HG03457 (cell line): ENCODE data around the gene CEP250.

Experiments
- ATAC-seq: cut with Tn5 transposase; IDR thresholded peaks from one replicate; pipeline ENCODE4 v1.9.1; 2021; ENCODE audit warnings: moderate number of reproducible peaks; ENCODE audit not compliant: unreplicated experiment

The CEP250 gene, protein sequence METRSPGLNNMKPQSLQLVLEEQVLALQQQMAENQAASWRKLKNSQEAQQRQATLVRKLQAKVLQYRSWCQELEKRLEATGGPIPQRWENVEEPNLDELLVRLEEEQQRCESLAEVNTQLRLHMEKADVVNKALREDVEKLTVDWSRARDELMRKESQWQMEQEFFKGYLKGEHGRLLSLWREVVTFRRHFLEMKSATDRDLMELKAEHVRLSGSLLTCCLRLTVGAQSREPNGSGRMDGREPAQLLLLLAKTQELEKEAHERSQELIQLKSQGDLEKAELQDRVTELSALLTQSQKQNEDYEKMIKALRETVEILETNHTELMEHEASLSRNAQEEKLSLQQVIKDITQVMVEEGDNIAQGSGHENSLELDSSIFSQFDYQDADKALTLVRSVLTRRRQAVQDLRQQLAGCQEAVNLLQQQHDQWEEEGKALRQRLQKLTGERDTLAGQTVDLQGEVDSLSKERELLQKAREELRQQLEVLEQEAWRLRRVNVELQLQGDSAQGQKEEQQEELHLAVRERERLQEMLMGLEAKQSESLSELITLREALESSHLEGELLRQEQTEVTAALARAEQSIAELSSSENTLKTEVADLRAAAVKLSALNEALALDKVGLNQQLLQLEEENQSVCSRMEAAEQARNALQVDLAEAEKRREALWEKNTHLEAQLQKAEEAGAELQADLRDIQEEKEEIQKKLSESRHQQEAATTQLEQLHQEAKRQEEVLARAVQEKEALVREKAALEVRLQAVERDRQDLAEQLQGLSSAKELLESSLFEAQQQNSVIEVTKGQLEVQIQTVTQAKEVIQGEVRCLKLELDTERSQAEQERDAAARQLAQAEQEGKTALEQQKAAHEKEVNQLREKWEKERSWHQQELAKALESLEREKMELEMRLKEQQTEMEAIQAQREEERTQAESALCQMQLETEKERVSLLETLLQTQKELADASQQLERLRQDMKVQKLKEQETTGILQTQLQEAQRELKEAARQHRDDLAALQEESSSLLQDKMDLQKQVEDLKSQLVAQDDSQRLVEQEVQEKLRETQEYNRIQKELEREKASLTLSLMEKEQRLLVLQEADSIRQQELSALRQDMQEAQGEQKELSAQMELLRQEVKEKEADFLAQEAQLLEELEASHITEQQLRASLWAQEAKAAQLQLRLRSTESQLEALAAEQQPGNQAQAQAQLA (N-terminal part only)

DNA sequence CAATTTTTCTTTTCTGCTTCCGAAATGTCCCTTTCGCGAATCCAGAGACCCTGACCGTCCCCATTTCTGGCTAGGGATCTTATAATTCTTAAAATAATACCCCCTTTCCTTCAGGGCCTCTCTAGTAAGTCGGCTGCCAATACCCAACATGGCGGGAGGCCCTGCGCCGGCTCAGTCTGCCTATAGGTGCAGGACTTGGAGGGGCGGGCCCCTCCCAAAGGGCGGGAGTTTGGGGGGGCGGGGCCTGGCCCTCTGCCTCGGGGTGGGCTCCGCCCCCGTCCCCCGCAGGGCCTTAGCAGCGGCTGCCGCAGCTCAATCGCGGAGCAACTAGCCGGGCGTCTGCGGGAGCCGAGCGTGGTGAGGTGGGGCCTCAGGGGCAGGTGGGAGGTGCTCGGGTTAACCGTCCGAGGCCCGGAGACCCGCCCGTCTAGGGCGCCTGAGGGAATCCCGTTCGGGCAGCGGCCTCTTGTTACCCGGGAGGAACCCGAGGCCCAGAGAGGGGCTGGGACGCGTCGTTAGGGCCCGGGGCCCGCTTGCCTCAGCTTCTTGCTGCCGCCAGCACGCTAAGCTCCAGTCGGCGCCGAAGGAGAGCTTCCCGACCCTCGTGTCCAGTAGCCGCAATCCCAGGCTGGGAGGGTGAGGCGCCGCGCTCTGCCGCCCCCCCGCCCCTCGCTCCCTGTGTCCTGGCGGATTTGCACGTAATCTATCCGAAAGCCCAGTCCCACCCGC, at the start of gene CEP250:
TSS of gene CEP250 (plus strand) at position 718 of the 729 bp plus-strand sequence. CDS start 6,770 bp downstream, outside the sequence.
- peak; percentile 69 for ATAC-seq

DNA sequence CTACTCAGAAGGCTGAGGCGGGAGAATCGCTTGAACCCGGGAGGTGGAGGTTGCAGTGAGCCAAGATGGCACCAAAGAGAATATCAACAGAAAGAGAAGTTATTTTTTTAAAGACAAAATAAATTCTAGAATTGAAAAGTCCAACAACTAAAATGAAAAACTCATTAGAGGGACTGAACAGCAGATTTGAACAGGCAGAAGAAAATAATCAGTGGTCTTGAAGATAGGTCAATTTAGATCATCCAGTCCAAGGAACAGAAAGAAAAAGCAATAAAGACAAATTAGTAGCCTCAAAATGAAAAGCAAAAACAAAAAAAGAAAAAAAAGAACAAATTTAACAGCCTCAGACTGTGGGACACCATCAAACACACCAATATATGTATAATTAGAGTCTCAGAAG, 49.6 kb upstream of the CEP250 start:
- ATAC-seq = no peak

DNA sequence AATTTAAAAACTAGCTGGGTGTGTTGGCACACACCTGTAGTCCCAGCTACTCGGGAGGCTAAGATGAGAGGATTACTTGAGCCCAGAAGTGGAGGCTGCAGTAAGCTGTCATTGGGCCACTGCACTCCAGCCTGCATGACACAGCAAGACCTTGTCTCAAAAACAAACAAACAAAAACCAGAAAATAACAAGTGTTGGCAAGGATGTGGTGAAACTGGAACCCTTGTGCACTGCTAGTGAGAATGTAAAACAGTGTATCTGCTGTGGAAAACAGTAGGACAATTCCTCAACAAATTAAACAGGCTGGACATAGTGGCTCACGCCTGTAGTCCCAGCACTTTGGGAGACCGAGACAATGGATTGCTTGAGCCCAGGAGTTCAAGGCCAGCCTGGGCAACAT, 47.1 kb upstream of the CEP250 start:
- no peak for ATAC-seq

DNA sequence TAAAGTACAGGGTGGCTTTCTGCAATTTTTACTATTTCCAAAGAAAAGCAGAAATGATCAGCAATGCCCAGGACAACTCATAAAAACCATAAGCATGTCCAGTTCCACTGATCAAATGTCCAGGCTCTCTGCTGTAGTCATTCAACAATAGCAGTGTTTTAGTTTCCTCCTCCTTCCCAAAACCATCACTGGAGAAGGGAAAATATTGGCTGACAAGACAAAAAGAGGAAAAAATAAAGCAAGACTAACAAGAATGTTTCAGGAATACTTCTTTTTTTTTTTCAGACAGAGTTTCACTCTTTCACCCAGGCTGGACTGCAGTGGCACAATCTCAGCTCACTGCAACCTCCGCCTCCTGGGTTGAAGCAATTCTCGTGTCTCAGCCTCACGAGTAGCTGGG, 45.9 kb upstream of the CEP250 start:
- no peak for ATAC-seq

DNA sequence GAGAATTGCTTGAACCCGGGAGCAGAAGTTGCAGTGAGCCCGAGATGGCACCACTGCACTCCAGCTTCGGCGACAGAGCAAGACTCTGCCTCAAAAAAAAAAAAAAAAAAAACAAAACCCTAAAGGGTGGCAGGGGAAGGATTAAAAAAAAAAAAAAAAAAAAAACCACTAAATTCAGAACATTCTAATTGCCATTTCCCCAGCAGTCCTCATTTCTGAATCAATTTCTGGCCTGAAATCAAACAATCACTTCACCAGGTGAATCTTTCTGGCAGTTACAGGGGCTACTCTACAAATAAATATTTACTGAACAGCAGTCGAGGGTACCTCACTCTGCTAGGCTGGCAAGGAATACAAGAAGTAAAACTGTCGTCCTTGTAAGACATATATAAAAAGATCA, 44.8 kb upstream of the CEP250 start:
- ATAC-seq = no peak

DNA sequence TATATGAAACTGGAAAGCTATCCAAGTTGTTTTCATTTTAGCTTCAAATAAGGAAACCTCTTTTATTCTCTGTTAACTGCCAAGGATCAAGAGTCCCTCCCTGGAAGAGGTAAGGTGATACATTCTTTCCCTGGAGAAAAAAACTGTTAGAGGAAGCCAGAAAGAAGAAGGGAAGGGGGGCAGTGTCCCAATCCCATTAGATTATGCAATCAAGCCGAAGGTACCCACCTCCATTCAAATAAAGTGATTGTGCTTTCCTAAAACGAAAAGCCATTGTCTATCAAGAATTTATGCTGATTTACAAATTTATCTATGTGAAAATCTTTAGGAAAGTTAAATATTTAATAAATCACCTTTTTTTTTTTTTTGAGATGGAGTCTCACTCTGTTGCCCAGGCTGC, 34.1 kb upstream of the CEP250 start:
- no peak for ATAC-seq

DNA sequence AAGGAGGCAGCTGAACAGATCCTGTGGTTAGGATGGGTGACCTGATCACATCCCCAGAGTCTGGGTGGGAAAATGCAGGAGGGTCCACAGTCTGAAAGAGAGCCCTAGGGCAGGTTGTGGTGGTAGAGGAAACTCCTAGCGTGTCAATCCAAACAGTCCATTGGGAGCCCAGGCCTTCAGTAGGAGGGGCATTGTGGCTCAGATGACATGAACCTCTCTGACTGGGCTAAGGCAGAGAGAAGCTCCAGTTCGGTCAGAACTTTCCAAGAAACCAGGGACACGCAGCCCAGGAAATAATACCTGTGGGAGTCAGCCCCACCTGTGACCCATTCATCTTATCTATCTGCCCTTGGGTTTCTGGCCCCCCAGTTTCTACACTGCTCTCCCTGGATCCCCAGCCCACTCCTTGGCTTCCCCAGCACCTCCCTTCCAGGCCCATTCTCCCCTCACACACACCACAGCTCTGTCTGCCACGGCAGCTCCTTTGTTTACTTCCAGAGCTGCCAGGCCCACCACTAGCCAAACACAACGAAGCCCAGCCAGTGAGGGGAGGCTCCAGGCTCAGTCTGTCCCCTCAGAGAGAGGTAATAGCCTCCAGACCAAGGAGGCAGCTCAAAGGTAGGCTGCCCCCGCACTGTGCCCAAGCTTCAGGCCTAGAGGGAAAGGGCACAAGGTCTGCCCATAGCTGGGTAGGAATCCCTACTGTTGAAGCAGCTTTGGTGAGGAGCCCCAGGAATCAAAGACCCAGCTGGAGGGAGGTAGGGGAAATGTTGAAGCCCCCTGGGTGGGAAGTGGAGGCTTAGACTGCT, 23.6 kb upstream of the CEP250 start:
- no peak for ATAC-seq

DNA sequence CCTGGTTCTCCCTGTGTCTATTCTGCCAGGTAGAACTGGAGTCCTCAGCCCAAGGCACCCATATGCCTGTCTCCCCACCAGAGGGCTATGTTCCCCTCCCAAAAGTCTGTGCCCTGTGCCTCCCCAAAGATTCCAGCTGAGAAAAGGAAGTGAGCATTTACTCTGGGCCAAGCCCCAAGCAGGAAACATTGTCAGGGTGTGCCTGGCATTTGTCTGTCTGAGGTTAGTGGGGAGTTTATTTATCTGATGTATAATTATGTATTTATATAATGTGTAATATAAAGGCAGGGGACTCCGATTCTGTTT, 23.0 kb upstream of the CEP250 start:
- no peak for ATAC-seq

DNA sequence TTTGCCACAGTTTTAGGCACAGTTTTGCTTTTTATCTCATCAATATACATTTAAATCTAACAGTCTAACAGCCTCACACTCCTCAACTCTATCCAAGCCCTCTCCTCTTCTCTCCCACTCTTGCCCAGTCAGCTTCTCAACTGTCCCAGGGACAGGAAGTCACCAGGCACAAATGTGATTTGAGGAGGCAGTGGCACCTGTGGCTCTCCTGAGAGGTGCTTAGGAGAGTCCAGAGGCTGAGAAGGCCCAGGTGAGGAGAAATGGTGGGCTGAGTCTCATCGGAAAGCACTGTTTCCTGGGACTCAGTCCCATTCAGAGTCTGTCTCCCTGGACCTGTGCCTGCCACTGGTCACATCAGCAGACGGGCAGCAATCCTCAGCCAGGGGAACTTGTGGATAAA, 22.1 kb upstream of the CEP250 start:
- ATAC-seq = no peak

DNA sequence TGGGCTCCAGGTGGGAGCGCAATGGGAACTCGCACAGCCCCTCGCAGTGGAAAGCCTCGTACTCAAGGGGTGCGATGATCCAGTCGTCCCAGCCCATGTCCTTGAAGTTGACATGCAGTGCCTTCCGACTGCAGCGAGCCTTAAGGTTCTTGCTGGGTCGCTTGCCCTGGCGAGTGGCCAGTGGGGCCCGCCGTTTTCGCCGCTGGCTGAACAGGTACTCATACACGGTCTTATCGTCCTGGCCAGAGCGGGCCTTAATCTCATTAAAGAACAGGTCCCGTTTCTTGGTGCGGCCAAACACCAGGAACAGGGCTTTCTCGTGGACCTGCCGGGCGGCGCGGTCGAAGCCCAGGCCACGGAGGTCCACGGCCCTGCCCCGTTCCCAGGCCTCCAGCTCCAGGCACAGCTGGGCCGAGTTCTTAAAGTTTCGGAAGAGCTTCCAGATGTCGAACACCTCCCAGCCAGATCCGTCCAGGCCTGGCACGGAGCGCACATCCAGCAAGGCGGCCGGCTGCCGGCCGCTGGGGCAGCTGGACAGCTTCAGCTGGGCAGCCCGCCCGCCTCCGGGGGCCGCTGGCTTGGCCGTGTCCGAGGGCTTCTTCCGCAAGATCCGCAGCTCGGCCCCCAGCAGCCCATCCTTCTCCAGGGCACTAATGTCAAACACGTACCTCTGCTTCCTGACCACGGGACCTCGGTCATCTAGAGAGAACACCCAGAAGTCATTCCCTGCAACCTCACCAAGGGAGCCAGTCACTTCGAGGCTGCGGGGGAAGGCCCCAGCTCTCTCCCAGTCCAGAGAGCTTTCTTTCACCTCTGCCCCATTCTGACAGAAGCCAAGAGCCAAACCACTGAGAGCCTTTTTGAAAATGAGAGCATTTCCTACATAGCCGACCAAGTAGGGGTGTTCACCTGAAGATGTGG, 21.1 kb upstream of the CEP250 start:
- no peak for ATAC-seq

DNA sequence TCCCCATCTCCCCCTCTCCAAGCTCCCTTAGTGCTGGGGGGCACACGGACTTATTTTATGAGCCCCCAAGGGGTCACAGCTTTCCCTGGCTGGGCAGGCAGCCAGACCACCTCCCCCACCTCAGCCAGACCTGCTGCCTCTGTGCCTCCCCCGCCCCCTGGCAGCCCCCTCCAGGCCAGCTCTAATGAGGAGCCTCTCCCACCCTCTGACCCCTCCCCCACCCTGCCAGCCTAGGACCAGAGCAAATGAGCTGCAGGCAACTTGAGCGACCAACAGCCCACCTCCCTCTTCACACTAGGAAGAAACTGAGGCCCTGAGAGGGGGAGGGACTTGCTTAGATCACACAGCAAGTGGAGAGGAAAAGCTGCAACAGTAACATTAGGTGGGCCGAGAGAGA, 19.2 kb upstream of the CEP250 start:
- ATAC-seq = no peak

DNA sequence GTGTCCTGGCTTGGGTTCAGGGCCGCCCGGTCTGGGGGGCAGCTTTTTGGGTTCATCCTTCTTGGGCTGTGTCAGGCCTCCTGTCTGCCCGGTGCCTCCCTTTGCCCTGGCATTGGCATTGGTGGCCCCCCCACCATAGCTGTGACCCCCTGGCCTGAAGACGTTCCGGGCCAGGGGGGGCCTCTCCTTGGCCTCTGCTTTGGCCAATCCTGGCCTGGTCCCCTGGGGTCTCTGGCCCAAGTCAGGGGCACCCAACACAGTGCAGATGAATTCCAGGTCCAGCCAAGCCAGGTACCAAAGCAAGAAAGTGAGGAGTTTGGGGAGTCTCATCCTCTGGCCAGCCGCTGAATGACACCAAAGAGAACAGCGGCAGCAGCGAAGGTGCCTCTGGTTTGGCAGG, 17.8 kb upstream of the CEP250 start:
- ATAC-seq = no peak

DNA sequence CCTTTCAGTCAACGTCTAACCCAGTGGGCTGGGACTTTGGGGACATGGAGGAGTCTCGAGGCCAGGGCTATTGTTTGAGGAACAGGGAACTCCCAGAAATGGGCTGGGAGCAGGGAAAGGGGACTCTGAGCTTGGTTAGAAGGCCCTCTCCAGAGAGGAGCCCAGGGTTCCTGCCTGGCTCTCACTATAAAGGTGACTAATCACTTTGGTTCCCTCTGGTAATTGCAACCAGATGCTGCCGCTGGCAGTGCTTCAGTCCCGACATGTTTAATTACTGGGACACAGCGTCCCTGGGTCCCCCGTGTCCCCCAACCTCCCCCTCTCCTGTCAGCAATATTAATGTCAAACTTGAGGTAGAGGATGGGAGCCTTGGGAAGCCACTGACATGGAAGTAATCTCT, 12.4 kb upstream of the CEP250 start:
- ATAC-seq = no peak

DNA sequence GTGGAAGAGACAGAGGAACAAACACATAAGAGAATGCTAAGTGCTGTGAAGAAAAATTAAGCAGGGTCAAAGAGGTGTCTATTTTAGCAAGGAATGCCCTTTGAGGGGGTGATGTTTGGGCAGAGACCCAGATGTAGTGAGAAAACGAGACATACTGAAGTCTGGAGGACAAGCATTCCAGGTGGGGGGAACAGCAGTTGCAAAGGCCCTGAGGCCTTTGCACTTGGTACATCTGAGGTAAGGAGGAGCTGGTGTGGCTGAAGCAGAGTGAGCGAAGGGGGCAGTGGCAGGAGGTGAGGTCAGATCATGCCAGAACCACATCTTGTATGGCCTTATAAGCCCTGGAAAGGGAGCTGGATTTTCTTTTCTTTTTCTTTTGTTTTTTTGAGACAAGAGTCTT, 11.2 kb upstream of the CEP250 start:
- no peak for ATAC-seq

DNA sequence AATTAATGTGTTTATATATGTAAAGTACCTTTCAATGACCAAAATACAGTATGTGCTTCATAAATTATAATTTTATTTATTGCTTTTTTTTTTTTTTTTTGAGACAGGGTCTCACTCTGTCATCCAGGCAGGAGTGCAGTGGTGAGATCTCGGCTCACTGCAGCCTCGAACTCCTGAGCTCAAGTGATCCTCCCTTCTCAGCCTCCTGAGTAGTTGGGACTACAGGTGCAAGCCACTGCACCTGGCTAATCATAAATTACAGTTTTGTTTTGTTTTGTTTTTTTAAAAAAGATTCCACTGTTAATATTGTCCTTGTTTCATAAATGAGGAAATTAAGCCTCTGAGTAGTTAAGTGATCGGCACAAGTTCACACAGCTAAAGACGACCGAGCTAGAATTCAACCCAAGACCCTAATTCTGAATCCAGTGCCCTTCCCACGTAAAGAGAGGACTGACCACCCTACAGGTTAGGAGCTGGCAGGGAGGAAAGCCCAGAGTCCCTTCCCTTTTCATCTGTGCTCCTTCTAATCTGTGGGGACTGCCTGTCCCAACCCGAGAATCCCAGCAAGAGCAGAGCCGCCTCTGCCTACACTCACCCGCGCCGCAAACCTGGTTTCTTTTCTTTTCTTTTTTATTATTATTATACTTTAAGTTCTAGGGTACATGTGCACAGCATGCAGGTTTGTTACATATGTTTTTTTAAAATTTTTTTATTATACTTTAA, 8.9 kb upstream of the CEP250 start:
- no peak for ATAC-seq

DNA sequence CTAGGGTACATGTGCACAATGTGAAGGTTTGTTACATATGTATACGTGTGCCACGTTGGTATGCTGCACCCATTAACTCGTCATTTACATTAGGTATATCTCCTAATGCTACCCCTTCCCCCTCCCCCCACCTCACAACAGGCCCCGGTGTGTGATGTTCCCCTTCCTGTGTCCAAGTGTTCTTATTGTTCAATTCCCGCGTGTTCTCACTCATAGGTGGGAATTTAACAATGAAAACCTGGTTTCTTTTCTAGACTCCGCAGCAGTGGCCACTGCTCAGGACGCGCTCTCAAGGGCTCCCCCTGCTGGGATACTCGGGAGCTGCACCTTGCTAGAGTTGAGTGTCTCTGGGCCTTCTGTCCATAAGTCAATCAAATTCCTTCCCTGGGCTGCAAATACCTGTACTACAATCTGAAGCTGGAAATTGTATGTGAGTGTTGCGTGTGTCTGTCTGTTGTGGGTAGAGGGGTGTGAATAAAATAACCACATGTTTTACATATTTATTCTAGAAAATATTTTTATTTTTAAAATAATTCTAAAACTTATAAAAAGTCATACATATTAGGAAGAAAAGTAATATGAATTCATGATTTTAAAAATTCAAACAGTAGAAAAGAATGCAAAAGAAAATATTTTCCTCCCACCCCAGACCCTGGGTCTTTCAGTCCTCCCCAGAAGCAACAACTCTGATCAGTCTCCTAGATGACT, 8.2 kb upstream of the CEP250 start:
- no peak for ATAC-seq

DNA sequence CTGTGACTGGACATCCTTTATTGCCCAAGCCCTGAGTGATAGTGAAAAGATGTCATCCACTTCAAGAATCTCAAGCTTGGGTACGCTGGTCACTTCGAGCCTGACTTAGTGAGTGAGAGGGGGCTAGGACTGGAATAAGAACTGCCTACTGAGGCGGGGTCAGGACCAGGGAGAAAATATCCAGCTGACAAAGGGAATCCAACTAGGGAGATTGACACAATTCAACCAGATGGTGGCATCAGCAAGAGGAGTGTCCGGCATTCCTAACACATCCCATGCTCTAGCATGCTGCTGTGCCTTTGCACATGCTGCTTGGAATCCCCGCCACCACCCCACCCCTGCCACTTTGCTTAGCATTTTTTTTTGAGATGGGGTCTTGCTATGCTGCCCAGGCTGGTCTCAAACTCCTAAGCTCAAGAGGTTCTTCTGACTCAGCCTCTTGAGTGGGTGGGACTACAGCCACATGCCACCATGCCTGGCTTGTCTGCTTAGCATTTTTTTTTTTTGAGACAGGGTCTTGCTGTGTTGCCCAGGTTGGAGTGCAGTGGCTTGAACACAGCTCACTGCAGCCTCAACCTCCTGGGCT, 6.5 kb upstream of the CEP250 start:
- ATAC-seq = no peak
